HG02852 (cell line): ENCODE measurements around the gene POLR2J.
"Not testable (repeated sequence)": the region's sequence is repeated elsewhere in the genome, so short reads cannot be mapped to it uniquely, and the experiment has no call there.

Experiments
- ATAC-seq: cut with Tn5 transposase; IDR thresholded peaks from one replicate; pipeline ENCODE4 v1.9.1; 2021; ENCODE audit warnings: mild to moderate bottlenecking, moderate library complexity; ENCODE audit not compliant: unreplicated experiment

Gene POLR2J

DNA sequence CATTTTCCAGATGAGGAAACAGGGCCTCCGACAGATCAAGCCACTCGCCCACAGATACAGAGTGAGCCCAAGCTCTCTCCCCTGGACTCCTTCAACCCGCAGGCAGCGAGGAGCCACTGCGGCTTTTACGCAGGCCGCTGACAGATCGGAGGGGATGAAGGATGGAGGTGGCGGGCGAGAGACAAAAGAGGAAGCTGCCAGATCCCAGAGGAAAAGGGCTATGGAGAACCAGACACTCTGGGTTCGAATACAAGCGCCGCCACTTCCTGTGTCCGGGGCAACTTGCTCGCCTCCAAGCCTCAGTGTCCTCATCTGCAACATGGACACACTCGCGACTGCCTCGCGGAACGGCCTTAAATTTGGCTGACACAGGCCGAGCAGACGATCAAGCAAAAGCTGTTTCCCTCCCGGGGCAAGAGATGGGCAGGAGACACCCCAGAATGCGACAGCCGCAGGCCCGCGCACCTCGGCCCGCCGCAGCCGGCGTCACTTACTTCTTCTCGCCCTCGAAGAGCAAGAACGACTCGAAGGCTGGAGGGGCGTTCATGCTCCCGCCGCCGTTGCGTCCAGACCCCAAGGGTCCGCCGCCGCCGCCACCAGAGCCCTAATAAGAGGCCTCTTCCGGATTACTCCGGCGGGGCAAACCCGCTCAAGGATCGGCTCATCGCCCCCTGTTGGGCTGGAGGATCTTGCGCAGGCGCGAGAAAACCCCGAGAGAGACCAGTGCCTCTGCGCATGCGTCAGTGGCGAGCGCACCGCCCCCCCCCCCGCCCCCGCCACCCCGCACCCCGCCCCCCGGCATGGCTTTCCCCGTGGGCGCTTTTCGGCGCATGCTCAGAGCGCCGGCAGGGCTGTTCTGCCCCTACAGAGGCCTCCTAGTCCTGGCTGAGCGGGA is at the start of gene POLR2J:
Gene POLR2J, minus strand, starts transcription at position 609 of the 895 bp plus-strand sequence. Its CDS starts 62 bp downstream, at position 547.
- ATAC-seq = peak; percentile 89

DNA sequence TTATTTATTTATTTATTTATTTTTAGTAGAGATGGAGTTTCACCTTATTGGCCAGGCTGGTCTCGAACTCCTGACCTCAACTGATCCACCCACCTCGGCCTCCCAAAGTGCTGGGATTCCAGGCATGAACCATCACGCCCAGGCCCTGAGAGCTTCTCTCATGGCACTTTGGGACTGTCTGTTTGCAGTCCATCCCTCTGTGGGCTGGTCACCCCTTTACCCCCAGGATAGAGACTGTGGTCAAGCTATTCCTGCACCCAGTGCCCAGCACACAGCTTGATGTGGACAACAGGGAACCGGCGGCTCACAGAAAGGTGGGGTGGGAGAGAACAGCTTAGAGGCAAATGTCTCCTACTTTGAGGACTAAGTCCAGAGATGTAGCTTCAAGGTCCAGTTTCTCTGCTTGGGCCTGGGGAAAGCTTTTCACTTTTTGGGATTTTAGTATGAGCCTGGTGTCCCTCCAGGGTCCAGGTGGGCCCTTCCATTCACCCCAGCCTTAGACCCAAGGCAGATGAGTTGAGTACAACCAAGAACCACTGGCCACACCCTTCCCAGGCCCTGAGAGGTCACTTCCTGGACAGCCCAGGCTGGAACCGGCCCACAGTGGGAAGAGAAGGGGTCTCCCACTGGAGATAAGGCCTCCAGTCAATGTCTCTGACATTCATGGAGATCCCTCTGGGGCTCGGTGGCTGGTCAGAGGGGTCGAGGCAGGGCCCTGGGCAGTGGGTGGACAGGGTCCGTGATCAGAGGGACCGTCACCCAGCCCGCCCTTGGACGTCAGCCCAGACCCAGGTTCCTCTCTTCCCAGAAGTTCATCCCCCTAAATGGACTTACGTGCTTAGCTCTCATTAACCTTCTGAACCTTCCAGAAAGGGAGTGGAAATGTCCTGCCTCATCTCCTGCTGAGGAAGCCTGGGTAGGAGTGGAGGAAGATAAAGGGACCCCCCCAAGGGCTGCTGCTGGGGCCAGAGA is 49.4 kb upstream of the POLR2J start:
- ATAC-seq = not testable (repeated sequence)

DNA sequence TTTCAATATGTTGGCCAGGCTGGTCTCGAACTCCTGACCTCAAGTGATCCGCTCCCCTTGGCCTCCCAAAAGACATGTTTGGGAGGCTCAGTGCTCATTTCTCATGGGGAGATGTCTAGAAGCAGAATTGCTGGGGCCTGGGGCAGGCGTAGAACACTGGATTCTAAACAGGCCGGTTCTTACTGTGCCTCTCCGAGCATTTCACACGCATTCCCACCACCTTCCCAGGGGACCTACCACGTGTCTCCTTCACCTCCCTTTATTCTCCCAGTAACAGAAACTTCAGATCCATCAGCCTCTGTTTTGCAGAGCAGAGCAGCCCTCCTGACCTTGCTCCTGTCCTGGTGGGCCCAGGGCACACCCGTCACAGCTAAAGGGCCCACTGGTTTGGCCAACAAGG is 48.5 kb upstream of the POLR2J start:
- ATAC-seq = not testable (repeated sequence)

DNA sequence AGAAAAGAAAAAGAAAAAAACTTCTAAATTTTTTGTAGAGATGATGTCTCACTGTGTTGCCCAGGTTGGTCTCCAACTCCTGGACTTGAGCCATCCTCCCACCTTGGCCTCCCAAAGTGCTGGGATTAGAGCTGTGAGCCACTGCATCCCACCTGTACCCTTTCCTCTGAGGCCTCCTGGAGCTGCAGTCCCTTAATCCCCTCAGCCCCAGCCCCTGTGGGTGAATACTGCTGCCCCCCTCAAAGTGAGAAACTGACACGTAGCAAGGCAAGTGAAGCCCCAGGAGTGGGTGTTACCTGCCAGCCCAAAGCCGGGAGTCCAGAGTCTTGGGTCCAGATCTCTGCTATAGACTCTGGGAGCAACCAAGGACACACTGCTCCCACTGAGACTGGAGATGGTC is 46.1 kb upstream of the POLR2J start:
- not testable (repeated sequence) for ATAC-seq

DNA sequence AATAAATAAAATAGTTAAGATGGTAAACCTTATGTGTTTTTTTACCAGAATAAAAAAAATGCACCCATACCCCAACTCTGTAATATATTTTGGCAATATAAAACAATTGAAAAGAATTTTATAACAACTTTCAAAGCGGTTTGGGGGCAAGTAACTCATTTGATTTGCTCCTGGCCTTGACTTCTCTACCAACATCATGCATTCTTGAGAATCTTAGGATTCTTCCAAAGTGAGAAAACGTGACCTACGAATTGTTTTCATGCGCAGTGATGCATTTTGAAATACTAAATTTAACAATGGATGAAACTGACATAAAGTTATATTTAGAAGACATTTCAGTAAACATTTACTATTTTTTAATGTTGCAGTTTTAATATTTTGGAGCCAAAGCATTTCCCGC is 42.1 kb upstream of the POLR2J start:
- ATAC-seq = not testable (repeated sequence)

DNA sequence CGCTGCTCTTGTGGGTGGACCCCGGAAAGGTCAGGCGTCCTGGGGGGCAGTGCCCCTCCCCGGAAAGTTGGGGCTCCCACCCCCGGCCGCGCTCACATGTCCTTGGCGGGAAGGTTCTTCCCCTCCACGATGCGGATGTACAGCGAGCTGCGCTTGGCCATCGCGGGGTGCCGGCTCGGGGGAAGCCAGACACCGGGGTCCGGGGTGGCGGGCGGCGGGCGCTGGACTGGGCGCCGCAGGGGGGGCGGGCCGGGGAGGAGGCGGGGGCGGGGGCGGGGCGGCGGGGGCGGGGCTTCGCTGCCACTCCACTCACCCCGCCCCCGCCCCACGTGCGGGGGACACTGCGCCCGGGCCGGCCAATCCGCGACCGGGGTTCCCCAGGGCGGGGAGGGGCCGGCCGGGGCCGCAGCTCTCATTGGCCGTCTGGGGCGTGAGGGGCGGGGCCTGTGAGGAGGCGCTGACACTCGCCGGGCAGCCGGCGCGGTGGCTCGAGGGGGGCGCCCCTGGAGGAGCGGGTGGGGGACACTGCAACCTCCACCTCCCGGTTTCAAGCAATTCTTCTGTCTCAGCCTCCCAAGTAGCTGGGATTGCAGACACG is 38.9 kb upstream of the POLR2J start, which contains the start of gene RASA4B:
Gene RASA4B, minus strand, starts transcription at position 228 of the 598 bp plus-strand sequence. Its CDS starts 67 bp downstream, at position 161.
- peak; percentile 58 for ATAC-seq

DNA sequence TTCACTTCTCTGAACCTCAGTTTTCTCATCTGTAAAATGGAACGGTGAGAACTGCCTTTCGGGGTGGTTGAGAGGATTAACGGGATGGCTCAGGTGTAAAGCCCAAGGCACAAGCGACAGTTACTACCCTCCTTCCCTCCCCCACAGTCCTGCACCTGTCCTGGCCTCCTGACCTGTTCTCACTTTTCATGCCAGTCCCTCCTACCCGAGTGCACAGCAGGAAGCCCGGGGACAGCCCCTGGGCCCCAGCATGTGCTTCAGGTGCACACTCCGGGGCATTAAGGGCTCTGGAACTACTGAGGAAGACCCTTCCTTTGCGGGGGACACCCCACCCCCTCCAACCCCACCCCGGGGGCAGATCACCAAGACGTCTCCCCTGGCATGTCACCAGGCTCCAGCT is 38.2 kb upstream of the POLR2J start:
- ATAC-seq = not testable (repeated sequence)

DNA sequence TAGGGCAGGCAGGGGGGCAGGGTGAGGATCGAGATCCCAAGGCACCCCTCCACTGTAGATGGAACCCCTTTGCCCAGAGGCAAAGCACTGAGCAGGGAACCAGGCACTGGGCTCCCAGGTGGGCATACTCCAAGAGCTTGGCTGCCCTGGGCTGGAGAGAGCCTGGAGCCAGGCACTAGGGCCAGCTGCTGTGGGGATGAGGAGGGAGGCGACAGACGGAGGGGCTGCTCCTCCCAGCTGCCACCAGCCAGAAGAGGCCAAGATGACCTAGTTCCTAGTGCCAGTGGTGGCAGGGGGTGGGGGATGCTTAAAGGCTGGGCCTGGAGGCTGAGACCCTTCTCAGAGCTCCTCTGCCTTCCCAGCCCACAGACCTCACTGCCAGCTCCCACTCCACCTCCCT is 37.2 kb upstream of the POLR2J start:
- not testable (repeated sequence) for ATAC-seq

DNA sequence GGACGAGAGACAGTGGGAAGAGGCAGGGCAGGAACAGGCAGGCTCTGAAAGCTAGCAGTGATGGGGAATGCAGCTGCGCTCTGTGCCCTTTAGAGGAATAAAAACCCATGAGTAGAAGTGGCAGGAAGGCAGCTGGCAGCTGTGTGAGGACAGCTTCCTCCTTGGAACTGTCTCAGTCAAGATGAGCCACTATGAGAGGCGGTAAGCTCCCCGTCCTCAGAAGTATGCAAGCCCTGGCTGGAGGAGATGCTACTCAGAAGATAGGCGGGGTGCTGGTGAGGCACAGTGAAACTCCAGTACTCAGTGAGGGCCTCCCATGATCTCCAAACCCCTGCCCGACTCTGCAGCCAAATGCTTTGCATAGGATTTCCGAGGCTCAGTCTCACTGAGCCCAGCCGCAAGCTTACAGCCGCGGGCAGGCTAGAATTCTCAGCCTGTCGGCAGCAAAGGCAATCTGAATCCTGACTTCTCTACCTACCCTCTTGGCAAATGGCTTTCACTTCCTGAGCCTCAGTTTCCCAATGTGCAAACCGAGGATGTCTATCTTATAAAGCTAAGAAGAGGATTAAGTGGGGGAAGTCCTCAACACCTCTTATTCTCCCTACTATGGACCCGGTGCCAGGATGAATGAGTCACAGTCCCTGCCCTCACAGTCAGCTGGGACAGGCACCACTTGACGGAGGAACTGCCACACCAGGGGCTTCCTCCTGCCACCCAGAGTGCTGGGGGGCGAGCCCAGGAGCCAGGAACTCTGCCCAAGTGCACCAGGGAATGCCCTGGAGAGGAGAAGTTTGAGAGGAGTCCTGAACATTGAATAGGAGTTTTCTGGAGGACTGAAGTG is 36.4 kb upstream of the POLR2J start:
- ATAC-seq = peak; percentile 71

DNA sequence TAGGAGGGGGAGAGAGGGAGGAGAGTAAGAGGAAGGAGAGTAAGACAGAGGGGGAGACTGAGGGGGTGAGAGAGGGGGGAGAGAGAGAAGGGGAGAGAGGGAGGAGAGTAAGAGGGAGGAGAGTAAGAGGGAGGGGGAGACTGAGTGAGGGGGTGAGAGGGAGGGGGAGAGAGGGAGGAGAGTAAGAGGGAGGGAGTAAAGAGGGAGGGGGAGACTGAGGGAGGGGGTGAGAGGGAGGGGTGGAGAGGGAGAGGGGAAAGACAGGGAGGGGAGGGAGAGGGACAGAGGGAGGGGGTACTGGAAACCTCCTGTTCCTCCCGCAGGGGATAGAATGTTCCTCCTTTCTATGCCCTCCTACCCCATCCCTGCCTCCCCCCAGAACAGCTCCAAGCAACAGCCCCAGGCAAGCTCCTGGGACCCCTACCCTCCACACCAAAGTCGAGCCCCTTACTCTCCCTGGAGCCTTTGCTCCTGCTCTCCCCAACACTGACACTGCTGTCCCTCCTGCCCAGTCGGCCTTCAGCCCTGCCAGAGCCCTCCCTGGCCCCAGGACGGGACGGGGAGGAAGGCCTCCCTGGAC is 34.0 kb upstream of the POLR2J start:
- not testable (repeated sequence) for ATAC-seq

DNA sequence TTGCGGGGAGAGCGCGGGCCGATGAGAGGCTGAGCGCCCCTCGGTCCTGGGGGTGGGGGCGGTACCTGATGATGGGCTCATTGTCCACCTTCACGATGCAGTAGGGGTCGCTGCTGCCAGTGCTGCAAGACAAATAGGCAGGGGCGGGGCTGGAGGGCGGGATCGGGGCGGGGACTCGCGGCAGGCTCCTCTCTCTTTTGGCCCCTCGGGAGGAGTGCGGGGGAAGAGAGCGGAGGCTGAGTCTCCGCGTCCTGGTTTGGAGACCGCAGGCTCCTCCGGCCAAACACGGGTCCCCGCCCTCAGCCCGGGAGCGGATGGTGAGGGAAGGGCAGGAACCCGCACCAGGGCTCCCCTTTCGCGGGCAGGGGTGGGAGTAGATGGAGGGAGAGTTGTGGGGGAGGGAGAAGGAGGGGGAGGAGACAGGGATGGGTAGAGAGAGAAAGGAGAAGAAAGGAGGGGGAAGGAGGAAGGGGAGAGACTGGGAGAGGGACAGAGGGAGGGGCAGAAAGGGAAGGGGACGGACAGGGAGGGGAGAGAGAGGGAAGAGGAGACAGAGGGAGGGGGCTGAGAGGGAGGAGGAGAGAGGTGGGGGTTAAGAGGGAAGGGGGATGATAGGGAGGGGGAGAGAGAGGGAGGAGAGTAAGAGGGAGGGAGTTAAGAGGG is 33.3 kb upstream of the POLR2J start:
- ATAC-seq = peak; percentile 34

DNA sequence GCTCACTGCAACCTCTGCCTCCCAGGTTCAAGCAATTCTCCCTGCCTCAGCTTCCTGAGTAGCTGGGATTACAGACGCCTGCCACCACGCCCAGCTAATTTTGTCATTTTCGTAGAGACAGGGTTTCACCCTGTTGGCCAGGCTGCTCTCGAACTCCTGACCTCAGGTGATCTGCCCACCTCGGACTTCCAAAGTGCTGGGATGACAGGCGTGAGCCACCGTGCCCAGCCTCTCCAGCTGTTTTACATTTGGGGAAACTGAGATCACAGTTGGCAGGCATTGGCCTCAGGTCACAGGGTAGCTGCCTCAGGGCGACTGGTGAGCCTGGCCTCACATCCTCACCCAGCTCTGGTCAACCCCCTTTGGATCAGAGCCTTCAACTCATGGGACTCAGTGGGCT is 31.9 kb upstream of the POLR2J start:
- ATAC-seq = not testable (repeated sequence)

DNA sequence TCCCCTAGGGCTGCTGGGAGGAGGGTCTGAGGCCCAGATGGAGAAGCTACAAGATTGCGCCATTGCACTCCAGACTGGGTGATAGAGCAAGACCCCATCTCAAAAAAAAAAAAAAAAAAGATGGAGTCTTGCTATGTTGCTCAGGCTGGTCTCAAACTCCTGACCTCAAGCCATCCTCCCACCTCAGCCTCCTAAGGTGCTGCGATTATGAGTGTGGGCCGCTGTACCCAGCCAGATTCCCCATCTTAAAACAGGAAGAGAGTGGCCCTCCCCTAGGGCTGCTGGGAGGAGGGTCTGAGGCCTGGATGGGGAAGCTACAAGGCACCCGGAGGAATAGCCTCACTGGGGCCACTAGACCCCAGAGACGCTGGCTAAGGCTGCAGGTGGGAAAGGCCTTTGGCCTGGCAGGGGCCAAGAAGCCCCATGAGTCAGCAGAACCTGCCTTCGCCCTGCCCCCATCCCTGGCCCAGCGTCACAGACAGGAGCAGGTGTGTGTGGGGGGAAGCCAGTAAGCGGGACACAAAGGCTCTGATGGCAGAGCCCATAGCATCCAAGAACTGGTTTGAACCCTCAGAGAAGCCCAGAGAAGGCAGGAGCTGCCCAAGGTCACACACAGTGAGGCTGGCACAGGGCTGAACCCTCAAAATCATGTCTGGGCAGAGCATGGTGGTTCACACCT is 28.8 kb upstream of the POLR2J start:
- ATAC-seq = not testable (repeated sequence)

DNA sequence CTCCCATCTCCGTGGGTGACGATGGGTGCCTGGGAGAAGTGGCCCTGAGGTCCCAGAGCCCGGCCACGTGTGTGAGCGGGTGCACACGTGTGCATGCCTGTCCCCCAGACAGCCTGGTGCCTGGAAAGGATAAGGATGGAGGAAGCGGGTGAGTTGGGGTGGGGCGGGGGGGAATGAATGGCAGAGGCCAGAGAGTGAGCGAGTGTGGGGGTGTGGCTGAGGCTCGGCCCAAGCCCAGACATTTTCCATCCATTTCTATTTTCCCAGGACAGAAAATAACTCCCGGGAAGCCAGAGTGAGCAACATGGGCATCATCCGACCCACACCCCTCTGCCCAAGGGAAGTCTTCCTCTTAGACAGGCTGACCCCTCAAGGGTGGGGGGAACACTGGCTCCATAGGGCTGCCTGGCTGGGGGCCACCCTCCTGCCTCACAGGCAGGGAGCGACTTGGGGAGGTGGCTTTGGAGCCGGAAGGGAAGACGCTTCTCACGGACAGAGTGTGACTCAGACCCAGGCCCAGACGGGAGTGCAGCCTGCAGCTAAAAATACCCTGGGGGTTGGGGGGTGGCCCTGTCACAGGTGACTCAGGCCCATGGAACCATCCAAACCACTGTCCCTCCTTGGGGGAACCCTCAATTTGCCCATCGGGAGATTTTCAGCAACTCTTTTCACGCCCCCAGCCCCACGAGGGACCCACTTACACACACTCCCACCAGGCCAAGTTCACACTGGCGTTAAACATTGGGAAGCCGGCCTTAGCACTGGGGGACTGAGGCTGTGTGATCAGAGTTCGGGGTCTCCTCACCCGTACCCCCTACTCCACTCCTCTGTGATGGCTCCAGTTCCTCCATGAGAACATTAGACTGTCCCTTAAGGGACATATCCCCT is 26.8 kb upstream of the POLR2J start:
- not testable (repeated sequence) for ATAC-seq

DNA sequence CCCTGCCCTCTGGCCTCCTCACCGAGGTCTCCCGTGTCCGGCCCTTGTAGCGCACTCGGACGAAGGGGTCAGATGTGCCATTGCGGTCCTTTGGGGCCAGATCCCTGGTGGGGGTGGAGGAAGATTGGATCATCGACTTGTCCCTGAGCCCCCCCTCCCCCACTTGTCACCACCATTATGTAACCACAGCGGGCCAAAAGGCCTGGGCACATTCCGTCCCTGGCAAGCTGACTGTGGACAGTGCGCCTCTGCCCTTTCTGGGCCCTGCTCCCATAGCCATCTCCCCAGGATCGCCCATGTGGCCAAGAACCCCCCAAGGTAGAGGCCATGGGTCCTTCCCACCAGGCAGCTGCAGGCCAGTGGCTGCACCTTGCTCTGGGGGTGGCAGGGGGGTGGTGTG is 24.4 kb upstream of the POLR2J start:
- not testable (repeated sequence) for ATAC-seq

DNA sequence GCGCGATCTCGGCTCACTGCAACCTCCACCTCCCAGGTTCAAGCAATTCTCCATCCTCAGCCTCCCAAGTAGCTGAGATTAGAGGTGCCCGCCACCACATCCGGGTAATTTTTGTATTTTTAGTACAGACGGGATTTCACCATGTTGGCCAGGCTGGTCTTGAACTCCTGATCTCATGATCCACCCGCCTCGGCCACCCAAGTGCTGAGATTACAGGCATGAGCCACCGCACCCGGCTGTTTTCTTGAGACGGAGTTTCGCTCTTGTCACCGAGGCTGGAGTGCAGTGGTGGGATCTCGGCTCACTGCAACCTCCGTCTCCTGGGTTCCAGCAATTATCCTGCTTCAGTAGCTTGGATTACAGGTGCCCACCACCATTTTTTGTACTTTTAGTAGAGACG is 19.6 kb upstream of the POLR2J start:
- ATAC-seq = not testable (repeated sequence)

DNA sequence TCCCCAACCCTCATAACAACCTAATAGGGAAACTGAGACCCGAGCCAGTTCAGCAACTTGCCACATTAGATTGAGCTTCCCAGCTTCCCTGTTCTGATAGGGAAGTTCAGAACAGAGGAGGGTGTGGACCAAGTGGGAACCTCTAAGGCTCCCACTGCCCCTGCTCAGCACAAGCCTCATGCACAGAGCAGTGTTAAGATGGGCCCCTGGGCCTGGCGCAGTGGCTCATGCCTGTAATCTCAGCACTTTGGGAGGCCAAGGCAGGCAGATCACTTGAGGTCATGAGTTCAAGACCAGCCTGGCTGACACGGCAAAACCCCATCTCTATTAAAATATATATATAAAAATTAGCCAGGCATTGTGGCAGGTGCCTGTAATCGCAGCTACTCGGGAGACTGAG is 18.6 kb upstream of the POLR2J start:
- ATAC-seq = not testable (repeated sequence)
